Measurements from ENCODE around the gene CABP5.

- TF ChIP-seq CTCF (IDR thresholded peaks at IDR 0.05) = no peak
- no peak for TF ChIP-seq POLR2A (IDR thresholded peaks at IDR 0.05)
- TF ChIP-seq EP300 (IDR thresholded peaks at IDR 0.05) = no peak
Observed at GRCh38 chr19:48085904-48086864, 42.3 kb upstream of the CABP5 start.

Measured in tibial nerve (tissue), 4 donors.